Lower lobe of right lung (tissue), 2 donors: ENCODE measurements around the gene CAPRIN1. TPM values are rescaled to one million over a fixed set of nuclear protein-coding genes. Genes with fewer than 3 reads are reported as not detected.

Experiments
- ATAC-seq, 2 donors: fragments of 200-7000 bp; cut with Tn5 transposase; one replicate each; pipeline ENCODE4 v1.9.1; 2020 to 2022; ENCODE audit warnings: mild to moderate bottlenecking in 2 of 2, moderate library complexity in 2 of 2
- DNase-seq: peaks from one replicate; pipeline ENCODE4 v3.0.0-alpha.2; 2020
- H3K27ac ChIP-seq: fragments of 200-600 bp; one replicate; pipeline ENCODE4 v1.8.0; 2022
- H3K27me3 ChIP-seq: fragments of 200-600 bp; one replicate; pipeline ENCODE4 v1.8.0; 2022; ENCODE audit warnings: low read depth
- H3K36me3 ChIP-seq: fragments of 200-600 bp; one replicate; pipeline ENCODE4 v1.8.0; 2022; ENCODE audit warnings: mild to moderate bottlenecking
- H3K4me1 ChIP-seq: fragments of 200-600 bp; one replicate; pipeline ENCODE4 v1.8.0; 2022
- H3K4me3 ChIP-seq: fragments of 200-600 bp; one replicate; pipeline ENCODE4 v1.8.0; 2022; ENCODE audit warnings: mild to moderate bottlenecking
- H3K9me3 ChIP-seq: fragments of 200-600 bp; one replicate; pipeline ENCODE4 v1.8.0; 2022
- CTCF ChIP-seq: fragments of 200-600 bp; IDR thresholded peaks from one replicate; pipeline ENCODE4 v1.8.0; 2022; ENCODE audit warnings: antibody characterized with exemption, mild to moderate bottlenecking
- intact Hi-C: fragments of 100-400 bp; cut with DNase I; formaldehyde crosslinking; loops from one replicate; pipeline ENCODE4 v1.11.0; 2022
- total RNA-seq: library from RNA; stranded (reverse); fragmentation: NEBNext Ultra II Directional; extraction: Animal tissue kit (Norgen Biotek cat#: 25700); gene quantifications from one replicate; pipeline ENCODE4 v1.2.1, GENCODE V29; 2021
- donor health status: DM: no; HTN: yes; CAD: no; lungs with severe emphysema.

Gene CAPRIN1
- total RNA-seq, 1 donor from 2014 or later, result 187 TPM

- no peaks in the 10 kb centered on the region for H3K9me3 ChIP-seq
- peaks cover 23% of the 10 kb centered on the region for H3K4me1 ChIP-seq
- H3K4me3 ChIP-seq, result peak overlapping the region; percentile 80
- no peak for TF ChIP-seq CTCF
- DNase-seq, result no peak
- no peaks in the 10 kb centered on the region for H3K27me3 ChIP-seq
- no peak for ATAC-seq
- peak overlapping the region; percentile 89 for H3K27ac ChIP-seq
- peaks cover 49% of the 10 kb centered on the region for H3K36me3 ChIP-seq
- intact Hi-C loops, result no loop called here
Measured at GRCh38 chr11:34104680-34105078, 53.1 kb downstream of the CAPRIN1 start.

- Histone ChIP-seq H3K4me3 (peak within 1 kb of the TSS; percentile 80), H3K27ac (peak within 1 kb of the TSS; percentile 89), H3K4me1 (peaks cover 23% of the 10 kb centered on the region), H3K9me3 (no peaks in the 10 kb centered on the region), H3K27me3 (no peaks in the 10 kb centered on the region), H3K36me3 (peaks cover 49% of the 10 kb centered on the region)
- ATAC-seq (peak; percentile 98 to 99), DNase-seq (peak; percentile 98)
- TF ChIP-seq CTCF, result peak; percentile 27
- intact Hi-C loops, result no loop called here
Measured at GRCh38 chr11:34105079-34105956, 53.8 kb downstream of the CAPRIN1 start, which contains the start of gene NAT10. Gene NAT10 (plus strand): TSS chr11:34105629. CDS start chr11:34108226, 2,597 bp downstream.

- no peaks in the 10 kb centered on the region for H3K27me3 ChIP-seq
- intact Hi-C loops, result no loop called here
- peaks cover 23% of the 10 kb centered on the region for H3K4me1 ChIP-seq
- peaks cover 49% of the 10 kb centered on the region for H3K36me3 ChIP-seq
- H3K9me3 ChIP-seq, result no peaks in the 10 kb centered on the region
- H3K27ac ChIP-seq, result peak overlapping the region; percentile 89
- DNase-seq (no peak), ATAC-seq (no peak)
- TF ChIP-seq CTCF, result no peak
- peak overlapping the region; percentile 80 for H3K4me3 ChIP-seq
Measured at GRCh38 chr11:34105957-34106504, 54.5 kb downstream of the CAPRIN1 start.

- intact Hi-C loops, result no loop called here
- ATAC-seq, result peak in 1 of 2 donors; percentile 32
- peaks cover 9% of the 10 kb centered on the region for H3K4me1 ChIP-seq
- H3K27ac ChIP-seq, result no peak overlapping the region
- no peak for DNase-seq
- no peak overlapping the region for H3K4me3 ChIP-seq
- H3K36me3 ChIP-seq, result peaks cover 89% of the 10 kb centered on the region
- H3K9me3 ChIP-seq, result no peaks in the 10 kb centered on the region
- TF ChIP-seq CTCF, result no peak
- no peaks in the 10 kb centered on the region for H3K27me3 ChIP-seq
Measured at GRCh38 chr11:34111722-34112270, 60.3 kb downstream of the CAPRIN1 start.

- intact Hi-C loops, result no loop called here
- H3K36me3 ChIP-seq, result peaks cover 100% of the 10 kb centered on the region
- H3K4me3 ChIP-seq, result no peak overlapping the region
- no peak overlapping the region for H3K27ac ChIP-seq
- no peaks in the 10 kb centered on the region for H3K9me3 ChIP-seq
- no peak for ATAC-seq
- no peaks in the 10 kb centered on the region for H3K27me3 ChIP-seq
- no peaks in the 10 kb centered on the region for H3K4me1 ChIP-seq
- DNase-seq, result no peak
- TF ChIP-seq CTCF, result no peak
Measured at GRCh38 chr11:34114014-34114413, 62.5 kb downstream of the CAPRIN1 start.
